ENCODE measurements around the gene OR4D2. TPM values are rescaled to one million over a fixed set of nuclear protein-coding genes. Genes with fewer than 3 reads are reported as not detected.

OR4D2 gene
- total RNA-seq, 1 donor from 2014 or later = not detected

- intact Hi-C loops (cut with DNase I) = no loop called here
- no peak for ATAC-seq
- DNase-seq (ENCODE audit: missing footprints) = no peak
These were observed 801 bp upstream of the OR4D2 start for GRCh38 chr17:58165981-58166380.

GRCh38 chr17:58170622-58171021, 3.8 kb downstream of the OR4D2 start:
- intact Hi-C loops (cut with DNase I) = no loop called here
- ATAC-seq (no peak), DNase-seq (ENCODE audit: missing footprints) (no peak)

- ATAC-seq (no peak), DNase-seq (ENCODE audit: missing footprints) (no peak)
- intact Hi-C loops (cut with DNase I) = no loop called here
These were observed 5.7 kb downstream of the OR4D2 start for GRCh38 chr17:58172369-58173071.

- DNase-seq (ENCODE audit: missing footprints) (no peak), ATAC-seq (no peak)
- intact Hi-C loops (cut with DNase I) = no loop called here
These were observed 8.1 kb downstream of the OR4D2 start for GRCh38 chr17:58174871-58175270.

GRCh38 chr17:58176200-58176599, 9.4 kb downstream of the OR4D2 start:
- DNase-seq (ENCODE audit: missing footprints) (no peak), ATAC-seq (no peak)
- intact Hi-C loops (cut with DNase I) = no loop called here

- intact Hi-C loops (cut with DNase I) = no loop called here
- DNase-seq (ENCODE audit: missing footprints) (no peak), ATAC-seq (no peak)
These were observed 15.0 kb downstream of the OR4D2 start for GRCh38 chr17:58181796-58182195.

- intact Hi-C loops (cut with DNase I) = no loop called here
- DNase-seq (ENCODE audit: missing footprints) (no peak), ATAC-seq (no peak)
These were observed 16.7 kb downstream of the OR4D2 start for GRCh38 chr17:58183514-58183913.

- DNase-seq (ENCODE audit: missing footprints) (no peak), ATAC-seq (no peak)
- intact Hi-C loops (cut with DNase I) = no loop called here
These were observed 17.7 kb downstream of the OR4D2 start for GRCh38 chr17:58184308-58184985.

- ATAC-seq (no peak), DNase-seq (ENCODE audit: missing footprints) (no peak)
These were observed 18.4 kb downstream of the OR4D2 start for GRCh38 chr17:58184986-58185761.

GRCh38 chr17:58186591-58186990, 19.8 kb downstream of the OR4D2 start:
- ATAC-seq (no peak), DNase-seq (ENCODE audit: missing footprints) (no peak)
- intact Hi-C loops (cut with DNase I) = no loop called here

More at GRCh38 chr17:58184986-58185761, 18.4 kb downstream of the OR4D2 start:
- intact Hi-C loops (cut with DNase I) = no loop called here

GRCh38 chr17:58187063-58187462, 20.3 kb downstream of the OR4D2 start:
- ATAC-seq = no peak
- intact Hi-C loops (cut with DNase I) = no loop called here
- no peak for DNase-seq (ENCODE audit: missing footprints)

- no peak for DNase-seq (ENCODE audit: missing footprints)
- intact Hi-C loops (cut with DNase I) = no loop called here
- ATAC-seq = no peak
These were observed 20.9 kb downstream of the OR4D2 start for GRCh38 chr17:58187675-58188074.

GRCh38 chr17:58189436-58190146, 22.8 kb downstream of the OR4D2 start:
- no peak for DNase-seq (ENCODE audit: missing footprints)
- intact Hi-C loops (cut with DNase I) = no loop called here

GRCh38 chr17:58191241-58191896, 24.6 kb downstream of the OR4D2 start:
- ATAC-seq (no peak), DNase-seq (ENCODE audit: missing footprints) (no peak)
- intact Hi-C loops (cut with DNase I) = no loop called here

More at GRCh38 chr17:58189436-58190146, 22.8 kb downstream of the OR4D2 start:
- ATAC-seq = peak; percentile 58

- no peak for ATAC-seq
- intact Hi-C loops (cut with DNase I) = no loop called here
These were observed 25.8 kb downstream of the OR4D2 start, which contains the start of gene EPX for GRCh38 chr17:58192612-58193011. Gene EPX, plus strand, starts transcription at chr17:58192726. Its CDS starts 121 bp downstream, at chr17:58192847.

GRCh38 chr17:58193641-58194255, 27.0 kb downstream of the OR4D2 start:
- no peak for DNase-seq (ENCODE audit: missing footprints)
- intact Hi-C loops (cut with DNase I) = no loop called here
- ATAC-seq = no peak

More at GRCh38 chr17:58192612-58193011, 25.8 kb downstream of the OR4D2 start, which contains the start of gene EPX:
- no peak for DNase-seq (ENCODE audit: missing footprints)

GRCh38 chr17:58195518-58196123, 28.8 kb downstream of the OR4D2 start:
- ATAC-seq (no peak), DNase-seq (ENCODE audit: missing footprints) (no peak)
- intact Hi-C loops (cut with DNase I) = no loop called here

- DNase-seq (ENCODE audit: missing footprints) = no peak
- no peak for ATAC-seq
- intact Hi-C loops (cut with DNase I) = no loop called here
These were observed 29.8 kb downstream of the OR4D2 start for GRCh38 chr17:58196610-58197009.
